GM23338 (cell line): ENCODE measurements around the gene CYB5B. TPM values are rescaled to one million over a fixed set of nuclear protein-coding genes. Genes with fewer than 3 reads are reported as not detected.

Source experiments
- ATAC-seq: fragments of 200-7000 bp; cut with Tn5 transposase; 3 replicates; pipeline ENCODE4 v1.9.1; 2020
- DNase-seq: peaks from one replicate; pipeline ENCODE4 v3.0.0-alpha.2; 2015; ENCODE audit warnings: low spot score
- H2AFZ ChIP-seq: fragments of 200-600 bp; sonication (generic); 2 replicates; pipeline ENCODE4 v1.8.0; 2016; ENCODE audit warnings: antibody characterized with exemption, mild to moderate bottlenecking, moderate library complexity
- H3F3A ChIP-seq: fragments of 200-600 bp; sonication (generic); replicated peaks from 2 replicates; pipeline ENCODE4 v1.8.0; 2017; ENCODE audit warnings: antibody characterized with exemption, mixed run types, low read depth
- H3K27ac ChIP-seq: fragments of 200-600 bp; sonication (generic); 2 replicates; pipeline ENCODE4 v1.6.1; 2016; ENCODE audit warnings: low read depth
- H3K27me3 ChIP-seq: fragments of 200-600 bp; sonication (generic); 2 replicates; pipeline ENCODE4 v1.8.0; 2016; ENCODE audit warnings: mild to moderate bottlenecking, mixed run types, moderate library complexity; ENCODE audit not compliant: insufficient read depth
- H3K36me3 ChIP-seq: fragments of 200-600 bp; sonication (generic); 2 replicates; pipeline ENCODE4 v1.8.0; 2016; ENCODE audit warnings: mild to moderate bottlenecking; ENCODE audit not compliant: insufficient read depth
- H3K4me1 ChIP-seq: fragments of 200-600 bp; sonication (generic); 2 replicates; pipeline ENCODE4 v1.8.0; 2016; ENCODE audit warnings: mild to moderate bottlenecking, moderate library complexity; ENCODE audit not compliant: insufficient read depth
- H3K4me2 ChIP-seq: fragments of 200-600 bp; sonication (generic); 2 replicates; pipeline ENCODE4 v1.7.1; 2017; ENCODE audit warnings: mixed run types
- H3K4me3 ChIP-seq: fragments of 200-600 bp; sonication (generic); 2 replicates; pipeline ENCODE4 v1.6.1; 2016; ENCODE audit warnings: mixed run types
- H3K79me2 ChIP-seq: fragments of 200-600 bp; sonication (generic); replicated peaks from 2 replicates; pipeline ENCODE4 v1.8.0; 2017; ENCODE audit warnings: mild to moderate bottlenecking; ENCODE audit not compliant: insufficient read depth
- H3K9me2 ChIP-seq: fragments of 200-600 bp; sonication (generic); 2 replicates; pipeline ENCODE4 v1.8.0; 2017; ENCODE audit not compliant: insufficient read depth
- H4K20me1 ChIP-seq: fragments of 200-600 bp; sonication (generic); replicated peaks from 2 replicates; pipeline ENCODE4 v1.8.0; 2017; ENCODE audit warnings: mild to moderate bottlenecking; ENCODE audit not compliant: insufficient read depth
- H3K27ac Mint-ChIP-seq: 2 replicates; pipeline ENCODE4 v1.8.0; 2020; ENCODE audit warnings: inconsistent platforms, mild to moderate bottlenecking, moderate library complexity, mixed read lengths
- H3K27me3 Mint-ChIP-seq: 3 replicates; pipeline ENCODE4 v1.8.0; 2022; ENCODE audit warnings: low read depth, mild to moderate bottlenecking, moderate library complexity, mixed read lengths, inconsistent platforms; ENCODE audit not compliant: insufficient read depth, poor library complexity
- H3K36me3 Mint-ChIP-seq: 3 replicates; pipeline ENCODE4 v1.8.0; 2021; ENCODE audit warnings: low read depth, mild to moderate bottlenecking, inconsistent platforms, moderate library complexity, mixed read lengths
- H3K4me1 Mint-ChIP-seq: 3 replicates; pipeline ENCODE4 v1.8.0; 2020; ENCODE audit warnings: mild to moderate bottlenecking, inconsistent platforms, mixed read lengths
- H3K4me3 Mint-ChIP-seq: 3 replicates; pipeline ENCODE4 v1.8.0; 2021; ENCODE audit warnings: moderate library complexity, mild to moderate bottlenecking, inconsistent platforms, mixed read lengths
- H3K9me3 Mint-ChIP-seq: 3 replicates; pipeline ENCODE4 v1.8.0; 2020; ENCODE audit warnings: moderate library complexity, mild to moderate bottlenecking, inconsistent platforms, mixed read lengths
- CREB1 ChIP-seq: fragments of 250-450 bp; sonication (Bioruptor Pico); IDR thresholded peaks from 2 replicates; pipeline ENCODE4 v1.5.0; 2020; ENCODE audit warnings: low read depth, mild to moderate bottlenecking, moderate library complexity
- CTCF ChIP-seq, 2 experiments: fragments of 200-600 bp in 1 of 2; sonication (generic) in 1 of 2; conservative IDR thresholded peaks; 2 replicates each; pipeline versions ENCODE4 v1.5.1 to v1.6.1; 2016 to 2017; ENCODE audit warnings: antibody characterized with exemption in 2 of 2, low read depth in 2 of 2, mild to moderate bottlenecking in 2 of 2, moderate library complexity in 1 of 2
- EZH2phosphoT487 ChIP-seq: fragments of 200-600 bp; sonication (generic); IDR thresholded peaks from one replicate; pipeline ENCODE4 v1.8.1; 2018; ENCODE audit warnings: antibody characterized with exemption; ENCODE audit not compliant: unreplicated experiment
- NANOG ChIP-seq: IDR thresholded peaks from 2 replicates; pipeline ENCODE4 v1.6.1; 2016; ENCODE audit warnings: antibody characterized with exemption, borderline replicate concordance
- ZNF114 ChIP-seq: fragments of 250-450 bp; sonication (Bioruptor Pico); IDR thresholded peaks from 2 replicates; pipeline ENCODE4 v1.5.0; 2020; ENCODE audit warnings: mild to moderate bottlenecking, moderate library complexity
- ZNF331 ChIP-seq: fragments of 250-450 bp; sonication (Bioruptor Pico); IDR thresholded peaks from 2 replicates; pipeline ENCODE4 v1.5.0; 2020; ENCODE audit warnings: low read depth, mild to moderate bottlenecking, moderate library complexity
- polyA plus RNA-seq: library from polyadenylated mRNA; unstranded; fragments of >200 nt; fragmentation: Nextera tagmentation; extraction: Ambion mirVana; gene quantifications from 2 replicates; pipeline ENCODE4 v1.2.1, GENCODE V29; 2016
- total RNA-seq: library from RNA; depleted of rRNA; stranded (reverse); fragments of >200 nt; shearing (Covaris generic); gene quantifications from 2 replicates; pipeline ENCODE4 v1.2.3, GENCODE V29; 2014

Gene CYB5B
- total and polyA plus RNA-seq, 2 experiments from 2014 or later = 72.0 to 110 TPM

- TF ChIP-seq NANOG (no peak), CREB1 (CRISPR knock-in tag) (peak; percentile 94), CTCF (conservative IDR thresholded peaks at IDR 0.05; ENCODE audit: low read depth in 2 of 2) (peak; percentile 76 to 91)
These were observed 28.0 kb upstream of the CYB5B start (continued) for GRCh38 chr16:69396187-69397061.

- H3K27me3 Mint-ChIP-seq = no peaks in the 10 kb centered on the region
- ATAC-seq = peak; percentile 99
- 0 out of 2 replicates have a peak overlapping the region, but pooled peaks have one; percentile 40 for H3K27ac Mint-ChIP-seq
- H3K36me3 Mint-ChIP-seq = no peaks in the 10 kb centered on the region
- no peaks in the 10 kb centered on the region for H3K9me2 ChIP-seq
- TF ChIP-seq NANOG (no peak), ZNF114 (CRISPR knock-in tag) (no peak), EZH2phosphoT487 (no peak), CTCF (conservative IDR thresholded peaks at IDR 0.05; ENCODE audit: low read depth in 2 of 2) (peak; percentile 72 to 83), ZNF331 (CRISPR knock-in tag) (no peak)
- no peak overlapping the region for H3K4me2 ChIP-seq
- H3F3A ChIP-seq = no peaks in the 10 kb centered on the region
- peak; percentile 83 for DNase-seq
- no peak overlapping the region for H3K4me3 ChIP-seq
- H3K4me1 ChIP-seq = peaks cover 8% of the 10 kb centered on the region; the same call in 1 of the 2 replicates
- H3K27me3 ChIP-seq = no peaks in the 10 kb centered on the region
- no peaks in the 10 kb centered on the region for H3K9me3 Mint-ChIP-seq
- H3K4me1 Mint-ChIP-seq = peaks cover 10% of the 10 kb centered on the region; the same call in 2 of the 3 replicates
- H3K79me2 ChIP-seq = no peaks in the 10 kb centered on the region
- H3K36me3 ChIP-seq = no peaks in the 10 kb centered on the region
- H3K4me3 Mint-ChIP-seq = no peak overlapping the region
- no peaks in the 10 kb centered on the region for H4K20me1 ChIP-seq
- no peak overlapping the region for H3K27ac ChIP-seq
- peak overlapping the region; percentile 48 for H2AFZ ChIP-seq
These were observed 26.4 kb upstream of the CYB5B start for GRCh38 chr16:69397821-69398521.
